Endodermal cell (in vitro differentiated cells): ENCODE data around the gene PLEKHG4. TPM values are rescaled to one million over a fixed set of nuclear protein-coding genes. Genes with fewer than 3 reads are reported as not detected.
A peak's percentile ranks its signal among the peaks of the same experiment; 100 is the strongest.

Experiments
- DNase-seq: peaks from one replicate; pipeline ENCODE4 v3.0.0-alpha.2; 2017
- H3K27ac ChIP-seq: 2 replicates; pipeline ENCODE4 v1.5.1; 2013; ENCODE audit warnings: mild to moderate bottlenecking, low read depth, low read length, moderate library complexity
- H3K27me3 ChIP-seq: 2 replicates; pipeline ENCODE4 v1.6.1; 2013; ENCODE audit warnings: mild to moderate bottlenecking, low read length, moderate library complexity; ENCODE audit not compliant: insufficient read depth, control insufficient read depth, poor library complexity, severe bottlenecking
- H3K36me3 ChIP-seq: 2 replicates; pipeline ENCODE4 v1.7.0; 2013; ENCODE audit warnings: mild to moderate bottlenecking, low read length, moderate library complexity; ENCODE audit not compliant: control insufficient read depth, insufficient read depth
- H3K4me1 ChIP-seq: one replicate; pipeline ENCODE4 v1.7.0; 2013; ENCODE audit warnings: low read length; ENCODE audit not compliant: control insufficient read depth, insufficient read depth
- H3K4me3 ChIP-seq: 2 replicates; pipeline ENCODE4 v1.5.1; 2013; ENCODE audit warnings: mild to moderate bottlenecking, low read length, moderate library complexity
- H3K9ac ChIP-seq: 2 replicates; pipeline ENCODE4 v1.6.1; 2013; ENCODE audit warnings: mild to moderate bottlenecking, low read length, moderate library complexity; ENCODE audit not compliant: poor library complexity, severe bottlenecking; ENCODE audit errors: extremely low read depth
- H3K9me3 ChIP-seq: 2 replicates; pipeline ENCODE4 v1.6.1; 2013; ENCODE audit warnings: mild to moderate bottlenecking, low read length, moderate library complexity; ENCODE audit not compliant: control insufficient read depth
- H3K27ac Mint-ChIP-seq: 2 replicates; pipeline ENCODE4 v1.8.0; 2020; ENCODE audit warnings: mixed read lengths
- H3K27me3 Mint-ChIP-seq: 2 replicates; pipeline ENCODE4 v1.8.0; 2021; ENCODE audit warnings: mild to moderate bottlenecking, mixed read lengths; ENCODE audit not compliant: insufficient read depth
- H3K36me3 Mint-ChIP-seq: 2 replicates; pipeline ENCODE4 v1.8.0; 2020; ENCODE audit warnings: low read depth, mixed read lengths
- H3K4me1 Mint-ChIP-seq: 2 replicates; pipeline ENCODE4 v1.8.0; 2020; ENCODE audit warnings: mixed read lengths
- H3K4me3 Mint-ChIP-seq: 2 replicates; pipeline ENCODE4 v1.8.0; 2020; ENCODE audit warnings: mild to moderate bottlenecking, moderate library complexity, mixed read lengths
- H3K9me3 Mint-ChIP-seq: 2 replicates; pipeline ENCODE4 v1.8.0; 2020; ENCODE audit warnings: mild to moderate bottlenecking, mixed read lengths
- CTCF ChIP-seq: fragments of 200-600 bp; sonication (generic); conservative IDR thresholded peaks from 2 replicates; pipeline ENCODE4 v1.5.0; 2021; ENCODE audit warnings: antibody characterized with exemption, mild to moderate bottlenecking
- WGBS, 2 experiments: methylation state at CpG; one replicate each; pipeline versions ENCODE4 v1.1.5 to v1.1.7; 2013; ENCODE audit warnings: missing lambda C conversion rate in 2 of 2, mixed read lengths in 1 of 2; ENCODE audit not compliant: insufficient coverage in 1 of 2, insufficient read length in 1 of 2; 5-methylcytosine and 5-hydroxymethylcytosine counted together
- total RNA-seq, 2 donors: library from RNA; stranded (reverse); fragmentation: NEBNext Ultra II Directional in 1 of 2; extraction: Animal tissue kit (Norgen Biotek cat#: 25700) in 1 of 2; gene quantifications; 2 replicates in 1 of 2; 3 replicates in 1 of 2; pipeline ENCODE4 v1.2.1, GENCODE V29; 2021

Gene PLEKHG4
- total RNA-seq, 2 donors from 2014 or later, result 10.5 to 12.4 TPM

GRCh38 chr16:67250045-67250327 lies 29.3 kb upstream of the PLEKHG4 start:
- H3K4me1 Mint-ChIP-seq, result peaks cover 23% of the 10 kb centered on the region
- no peak for TF ChIP-seq CTCF
- Histone ChIP-seq H3K27me3 (no peaks in the 10 kb centered on the region), H3K9ac (peak overlapping the region; percentile 55), H3K4me1 (peaks cover 5% of the 10 kb centered on the region), H3K36me3 (peaks cover 22% of the 10 kb centered on the region), H3K27ac (no peak overlapping the region), H3K4me3 (peak overlapping the region; percentile 89), H3K9me3 (no peaks in the 10 kb centered on the region)
- peaks cover 27% of the 10 kb centered on the region for H3K27me3 Mint-ChIP-seq
- WGBS, 2 experiments, result 73 to 95% methylated on average over 3 to 4 of the region's 4 CpGs
- H3K36me3 Mint-ChIP-seq, result no peaks in the 10 kb centered on the region
- no peaks in the 10 kb centered on the region for H3K9me3 Mint-ChIP-seq
- no peak for DNase-seq
- H3K4me3 Mint-ChIP-seq, result peak overlapping the region; percentile 86
- no peak overlapping the region for H3K27ac Mint-ChIP-seq

GRCh38 chr16:67252609-67253497 lies 26.5 kb upstream of the PLEKHG4 start:
- Histone ChIP-seq H3K36me3 (peaks cover 35% of the 10 kb centered on the region), H3K4me3 (no peak overlapping the region), H3K9ac (no peak overlapping the region), H3K4me1 (peaks cover 4% of the 10 kb centered on the region), H3K27ac (no peak overlapping the region), H3K27me3 (no peaks in the 10 kb centered on the region), H3K9me3 (no peaks in the 10 kb centered on the region)
- Mint-ChIP-seq H3K4me3 (no peak overlapping the region), H3K4me1 (peaks cover 14% of the 10 kb centered on the region), H3K27ac (no peak overlapping the region), H3K27me3 (peaks cover 23% of the 10 kb centered on the region), H3K9me3 (no peaks in the 10 kb centered on the region), H3K36me3 (no peaks in the 10 kb centered on the region)
- TF ChIP-seq CTCF, result no peak
- no peak for DNase-seq
- WGBS, 2 experiments, result 95 to 100% methylated on average over 1 to 4 of the region's 4 CpGs

GRCh38 chr16:67254801-67255552 lies 24.4 kb upstream of the PLEKHG4 start:
- no peak for TF ChIP-seq CTCF
- H3K4me3 Mint-ChIP-seq, result no peak overlapping the region
- Histone ChIP-seq H3K27me3 (no peaks in the 10 kb centered on the region), H3K36me3 (peaks cover 49% of the 10 kb centered on the region), H3K9me3 (no peaks in the 10 kb centered on the region), H3K4me3 (no peak overlapping the region), H3K27ac (no peak overlapping the region), H3K4me1 (no peaks in the 10 kb centered on the region), H3K9ac (no peak overlapping the region)
- peaks cover 8% of the 10 kb centered on the region for H3K27me3 Mint-ChIP-seq
- peaks cover 2% of the 10 kb centered on the region for H3K4me1 Mint-ChIP-seq
- H3K36me3 Mint-ChIP-seq, result no peaks in the 10 kb centered on the region
- H3K9me3 Mint-ChIP-seq, result no peaks in the 10 kb centered on the region
- H3K27ac Mint-ChIP-seq, result no peak overlapping the region
- 93 to 95% methylated on average over 17 to 18 of the region's 18 CpGs for WGBS, 2 experiments
- no peak for DNase-seq
